Stimulated activated CD4-positive, alpha-beta T cell treated with anti-CD3 and anti-CD28 coated beads, Interleukin-1b, Interleukin-23, amount 100 ng/mL, for 48 hours (primary cell): ENCODE data around the gene ZSWIM6.
"Not testable (repeated sequence)": the region's sequence is repeated elsewhere in the genome, so short reads cannot be mapped to it uniquely, and the experiment has no call there.

Experiments
- DNase-seq: peaks from one replicate; pipeline ENCODE4 v3.0.0-alpha.2; 2020

Gene ZSWIM6

GRCh38 chr5:61409568-61409967 is 77.5 kb downstream of the ZSWIM6 start:
- DNase-seq: no peak

- no peak for DNase-seq
Measured at GRCh38 chr5:61410811-61411210, 78.8 kb downstream of the ZSWIM6 start.

GRCh38 chr5:61412361-61412760 is 80.3 kb downstream of the ZSWIM6 start:
- DNase-seq: no peak

- DNase-seq: not testable (repeated sequence)
Measured at GRCh38 chr5:61413205-61413604, 81.1 kb downstream of the ZSWIM6 start.

GRCh38 chr5:61414806-61415205 is 82.7 kb downstream of the ZSWIM6 start:
- no peak for DNase-seq

GRCh38 chr5:61416010-61416409 is 84.0 kb downstream of the ZSWIM6 start:
- no peak for DNase-seq

- DNase-seq: no peak
Measured at GRCh38 chr5:61416420-61416819, 84.4 kb downstream of the ZSWIM6 start.

GRCh38 chr5:61417340-61417739 is 85.3 kb downstream of the ZSWIM6 start:
- no peak for DNase-seq

- DNase-seq: no peak
Measured at GRCh38 chr5:61417851-61418250, 85.8 kb downstream of the ZSWIM6 start.

- no peak for DNase-seq
Measured at GRCh38 chr5:61419106-61419505, 87.0 kb downstream of the ZSWIM6 start.

- no peak for DNase-seq
Measured at GRCh38 chr5:61420016-61420415, 88.0 kb downstream of the ZSWIM6 start.

- DNase-seq: not testable (repeated sequence)
Measured at GRCh38 chr5:61421262-61421661, 89.2 kb downstream of the ZSWIM6 start.

GRCh38 chr5:61423487-61424145 is 91.6 kb downstream of the ZSWIM6 start:
- DNase-seq: no peak

- no peak for DNase-seq
Measured at GRCh38 chr5:61425918-61426317, 93.9 kb downstream of the ZSWIM6 start.

- DNase-seq: no peak
Measured at GRCh38 chr5:61429906-61430305, 97.8 kb downstream of the ZSWIM6 start.

GRCh38 chr5:61431923-61432620 is 100.0 kb downstream of the ZSWIM6 start:
- no peak for DNase-seq

GRCh38 chr5:61435368-61435767 is 103.3 kb downstream of the ZSWIM6 start:
- no peak for DNase-seq

GRCh38 chr5:61438298-61438970 is 106.4 kb downstream of the ZSWIM6 start:
- DNase-seq: no peak

GRCh38 chr5:61440086-61440485 is 108.0 kb downstream of the ZSWIM6 start:
- DNase-seq: no peak

GRCh38 chr5:61440596-61440995 is 108.5 kb downstream of the ZSWIM6 start:
- no peak for DNase-seq

GRCh38 chr5:61441742-61442141 is 109.7 kb downstream of the ZSWIM6 start:
- DNase-seq: no peak

- no peak for DNase-seq
Measured at GRCh38 chr5:61447780-61448495, 115.9 kb downstream of the ZSWIM6 start.

GRCh38 chr5:61449804-61450492 is 117.9 kb downstream of the ZSWIM6 start:
- no peak for DNase-seq
